HG02759 (cell line): ENCODE results near the gene STAT4.

Source experiments
- ATAC-seq: cut with Tn5 transposase; IDR thresholded peaks from one replicate; pipeline ENCODE4 v1.9.1; 2021; ENCODE audit warnings: mild to moderate bottlenecking, moderate library complexity; ENCODE audit not compliant: unreplicated experiment

Gene STAT4

DNA sequence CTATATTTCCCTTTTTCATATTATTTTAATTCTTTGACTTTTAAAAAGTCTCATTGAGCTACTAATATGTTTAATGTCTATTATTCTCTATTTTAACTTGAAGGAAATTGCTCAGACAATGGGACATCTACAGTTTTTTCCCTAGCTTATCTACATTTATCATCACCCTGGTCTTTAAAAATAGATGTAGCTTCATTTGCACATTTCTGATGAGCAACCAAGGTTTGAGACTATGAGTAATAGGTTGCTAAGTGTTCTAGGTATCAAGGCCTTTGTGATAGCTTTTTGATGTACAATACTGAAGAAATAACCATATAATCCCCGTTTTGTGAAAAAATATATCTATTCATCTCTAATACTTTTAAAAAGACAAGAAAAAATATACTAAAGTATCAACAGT is 47.0 kb downstream of the STAT4 start:
- ATAC-seq, result no peak

DNA sequence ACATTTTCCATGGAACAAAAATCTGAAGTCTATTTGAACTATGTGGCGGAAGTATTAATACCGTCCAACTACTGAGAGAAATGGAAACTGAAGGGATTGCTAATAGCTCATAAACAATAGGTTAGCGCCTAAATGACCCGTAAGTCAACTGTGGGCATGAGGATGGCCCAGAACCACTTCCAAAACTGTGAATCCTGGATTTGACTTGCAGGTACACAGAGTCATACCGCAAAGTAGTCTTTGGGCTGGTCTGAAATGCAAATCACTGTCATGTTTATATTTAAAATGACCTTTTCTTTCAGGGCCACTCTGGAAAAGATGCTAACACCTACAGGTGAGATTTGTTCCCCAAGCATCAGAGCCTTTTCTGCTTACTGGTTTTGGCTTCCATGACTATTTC is 50.6 kb downstream of the STAT4 start:
- no peak for ATAC-seq

DNA sequence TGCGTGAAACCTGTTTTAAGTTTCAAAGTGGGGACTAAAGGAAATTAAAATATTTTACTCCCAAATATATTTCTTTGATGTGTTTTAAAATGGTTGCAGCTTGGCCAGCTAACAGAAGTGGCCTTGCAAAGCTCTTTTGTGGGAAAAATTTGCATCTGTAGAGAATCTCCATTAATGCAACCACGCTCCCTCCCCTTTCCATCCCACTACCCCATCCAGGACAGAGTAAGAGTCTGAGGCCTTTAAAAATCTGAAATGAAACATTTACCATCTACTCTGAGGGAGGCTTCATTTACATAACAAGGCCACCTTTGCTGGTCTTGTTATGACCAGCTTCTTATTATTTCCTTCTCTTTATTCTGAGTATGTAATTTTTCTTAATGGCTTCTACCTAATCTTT is 63.5 kb downstream of the STAT4 start:
- no peak for ATAC-seq

DNA sequence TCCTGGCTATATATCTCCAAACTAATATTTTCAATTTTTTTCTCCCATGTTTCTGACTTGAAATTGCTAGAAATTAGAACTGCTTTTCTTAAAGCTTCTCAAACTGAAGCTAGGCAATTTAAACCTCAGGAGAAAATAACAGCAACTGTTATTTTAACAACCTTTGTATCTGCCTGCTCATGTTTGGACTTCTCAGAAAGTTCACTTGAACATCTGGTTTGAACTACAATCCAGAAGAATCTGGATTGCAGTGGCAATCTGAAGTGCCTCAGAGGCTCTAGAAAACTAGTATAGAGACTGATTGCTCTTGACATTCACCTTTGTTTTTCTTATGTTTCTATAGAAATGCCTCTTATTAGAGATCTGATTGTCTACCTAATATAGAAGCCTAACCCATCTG is 64.1 kb downstream of the STAT4 start:
- no peak for ATAC-seq

DNA sequence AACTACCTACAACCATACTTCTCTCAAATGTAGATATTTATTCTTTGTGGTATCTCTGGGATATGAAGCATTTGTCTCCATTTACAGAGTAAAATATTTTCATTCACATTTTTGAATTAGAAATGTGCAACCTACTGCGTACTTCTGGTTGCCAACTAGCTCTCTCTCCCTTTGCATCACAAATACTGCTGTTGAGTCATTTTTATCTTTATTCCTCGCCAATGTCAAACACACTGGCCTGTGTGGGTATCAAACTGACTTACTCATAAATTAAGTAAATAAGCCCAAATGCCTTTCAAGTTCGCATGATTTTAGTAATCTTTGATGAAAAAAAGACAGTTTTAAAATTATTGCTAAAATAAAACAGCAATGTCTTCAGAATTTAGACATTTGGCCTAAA is 67.3 kb downstream of the STAT4 start:
- ATAC-seq, result no peak

DNA sequence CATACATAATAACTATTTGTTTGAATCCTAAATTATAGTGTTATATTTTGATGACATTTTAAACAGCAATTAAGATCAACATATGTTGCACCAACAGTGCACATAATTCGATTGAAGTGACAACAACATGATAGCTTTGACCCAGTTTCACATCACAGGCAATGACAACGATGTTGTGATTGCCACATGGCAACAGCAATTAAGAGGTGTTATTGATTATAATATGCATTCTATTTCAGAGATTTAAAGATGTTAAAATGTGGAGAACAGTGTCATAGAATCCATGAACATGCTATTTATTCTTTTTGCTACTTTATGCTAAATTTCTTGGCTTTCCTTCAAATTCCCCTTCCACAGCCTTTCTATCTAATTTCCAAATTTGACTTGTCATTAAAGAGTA is 68.5 kb downstream of the STAT4 start:
- ATAC-seq, result no peak

DNA sequence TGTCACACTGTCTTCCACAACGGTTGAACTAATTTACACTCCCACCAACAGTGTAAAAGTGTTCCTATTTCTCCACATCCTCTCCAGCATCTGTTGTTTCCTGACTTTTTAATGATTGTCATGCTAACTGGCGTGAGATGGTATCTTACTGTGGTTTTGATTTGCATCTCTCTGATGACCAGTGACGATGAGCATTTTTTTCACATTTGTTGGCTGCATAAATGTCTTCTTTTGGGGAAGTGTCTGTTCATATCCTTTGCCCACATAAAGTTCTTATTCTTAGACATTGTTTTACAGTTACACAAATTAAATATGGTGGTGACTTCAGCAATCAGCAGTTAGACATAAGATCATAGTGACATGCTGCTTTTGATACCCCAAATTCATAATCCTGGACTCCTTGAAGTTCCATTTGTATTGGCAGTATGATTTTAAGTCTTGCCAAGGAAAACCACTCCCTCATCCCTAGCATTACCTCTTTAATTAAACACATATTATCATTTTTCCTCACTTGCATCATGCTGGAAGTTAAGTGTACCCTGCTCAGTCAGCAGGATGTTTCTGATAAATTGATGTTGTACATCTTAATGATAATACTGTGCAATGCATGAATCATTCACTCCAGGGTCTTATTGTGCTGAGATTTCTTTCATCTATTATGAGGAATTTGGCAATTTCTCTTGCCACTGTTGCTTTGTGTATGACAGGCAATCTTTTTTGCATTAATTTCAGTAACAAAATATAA is 69.2 kb downstream of the STAT4 start:
- ATAC-seq, result no peak

DNA sequence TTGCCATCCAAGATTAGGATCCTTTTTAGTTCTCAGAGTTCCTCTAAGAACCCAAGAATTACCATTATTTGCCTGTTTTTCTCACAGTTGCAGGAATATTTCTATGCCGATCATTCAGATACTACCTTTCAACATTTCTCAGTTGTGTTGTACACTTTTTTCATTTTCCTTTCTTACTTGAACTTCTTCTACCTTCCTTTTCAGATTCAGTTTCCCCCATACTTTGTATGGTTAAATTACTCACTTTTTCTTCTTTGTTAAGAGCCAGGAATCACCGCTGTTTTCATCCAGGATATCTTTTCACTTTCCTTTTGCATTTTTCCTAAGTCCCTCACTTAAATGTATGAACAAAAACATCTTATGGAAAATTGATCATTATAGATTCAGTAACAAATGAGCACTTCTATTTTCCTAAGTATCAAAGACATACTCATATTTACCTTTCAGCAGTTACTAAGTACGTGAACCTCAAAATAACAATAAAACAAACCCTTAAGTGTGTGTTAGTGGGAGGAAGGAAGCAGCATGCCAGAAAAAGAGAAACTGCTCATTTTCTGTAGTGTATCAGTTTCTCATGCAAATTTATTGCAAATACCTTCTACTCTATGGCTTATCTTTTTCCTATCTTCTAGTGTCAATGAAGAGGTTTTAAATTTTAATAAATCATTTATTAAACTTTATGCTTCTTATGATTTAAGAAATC is 72.5 kb downstream of the STAT4 start:
- no peak for ATAC-seq

DNA sequence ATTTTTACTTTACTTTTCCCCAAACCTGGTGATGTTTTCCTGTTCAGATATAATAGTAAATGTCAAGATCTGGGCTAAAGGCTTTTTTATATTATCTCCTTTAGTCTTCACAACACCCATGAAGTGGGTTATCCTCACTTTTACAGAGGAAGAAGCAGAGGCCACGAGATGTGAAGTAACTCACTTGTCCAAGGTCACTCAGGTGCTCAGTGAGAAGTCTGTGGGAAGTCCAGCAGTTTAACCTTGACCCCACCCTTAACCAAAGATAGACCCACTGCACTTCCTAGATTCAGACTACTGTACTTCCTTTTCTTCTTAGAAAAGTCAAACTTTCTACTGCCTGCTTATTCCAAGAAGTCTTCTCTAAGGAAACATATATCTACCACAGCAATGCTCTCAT is 80.5 kb downstream of the STAT4 start:
- ATAC-seq, result no peak

DNA sequence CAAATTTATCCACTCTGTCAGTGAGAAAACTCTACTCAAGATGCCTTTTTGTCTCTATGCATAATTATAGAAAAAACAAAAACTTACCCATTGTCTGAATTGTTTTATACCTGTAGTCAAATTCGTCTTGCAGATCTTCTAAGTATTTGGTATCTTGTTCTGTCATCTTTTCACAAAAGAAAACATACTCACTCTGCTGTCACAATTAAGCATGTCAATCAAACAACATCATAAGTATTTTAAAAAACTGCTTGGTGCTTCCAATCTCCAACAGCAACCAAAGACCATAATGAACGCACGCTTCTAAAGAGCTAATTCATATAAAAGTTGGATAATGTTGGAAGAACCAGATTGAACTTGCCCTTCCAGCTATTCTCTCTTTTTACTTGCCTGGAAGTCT is 81.2 kb downstream of the STAT4 start:
- no peak for ATAC-seq

DNA sequence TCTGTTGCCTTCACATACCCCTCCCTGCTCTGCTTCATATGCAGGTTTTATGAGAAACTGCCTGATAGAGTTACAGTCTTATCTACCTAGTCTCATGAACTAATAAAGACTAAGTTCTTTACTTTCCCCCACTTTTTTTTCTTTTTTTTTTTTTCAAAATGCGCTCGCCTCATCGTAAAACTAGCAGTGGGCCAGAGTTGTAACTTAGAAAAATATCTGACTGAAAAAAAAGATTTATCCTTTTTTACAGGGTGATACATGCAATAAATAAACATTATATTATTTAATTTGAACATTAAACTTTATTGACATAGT is 83.9 kb downstream of the STAT4 start:
- ATAC-seq, result no peak

DNA sequence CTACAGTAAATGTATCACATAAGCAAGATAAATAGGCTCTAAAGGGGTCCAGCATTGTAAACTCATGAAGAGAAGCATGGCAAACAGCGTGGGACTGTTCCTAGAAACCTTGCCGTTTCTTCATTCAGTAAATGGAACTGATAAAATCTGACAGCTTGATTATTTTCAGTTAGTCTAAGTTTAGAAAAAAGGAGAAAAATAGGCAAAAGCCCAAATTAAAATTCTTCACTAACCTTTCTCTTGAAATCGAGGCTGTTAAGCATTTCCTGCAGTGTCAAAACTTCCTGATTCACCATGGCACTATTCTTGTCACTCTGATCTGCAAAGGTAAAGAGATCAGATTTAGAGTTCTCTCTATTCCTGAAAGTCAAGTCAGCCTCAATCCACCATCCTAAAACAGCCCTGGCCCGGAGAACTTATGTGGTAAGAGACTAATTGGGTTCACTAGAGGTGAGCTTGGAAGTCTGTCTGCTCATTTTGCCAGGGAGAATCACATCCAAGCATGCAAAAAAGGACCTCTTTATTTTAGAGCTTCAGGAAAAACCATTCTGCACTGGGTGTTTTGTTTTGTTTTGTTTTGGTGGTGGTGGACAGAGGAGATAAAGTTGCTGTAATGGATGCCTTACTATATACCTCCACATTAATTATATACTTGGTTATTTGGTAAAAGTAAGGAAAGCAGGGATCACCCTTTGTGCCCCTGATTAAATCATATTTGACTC is 84.4 kb downstream of the STAT4 start:
- no peak for ATAC-seq

DNA sequence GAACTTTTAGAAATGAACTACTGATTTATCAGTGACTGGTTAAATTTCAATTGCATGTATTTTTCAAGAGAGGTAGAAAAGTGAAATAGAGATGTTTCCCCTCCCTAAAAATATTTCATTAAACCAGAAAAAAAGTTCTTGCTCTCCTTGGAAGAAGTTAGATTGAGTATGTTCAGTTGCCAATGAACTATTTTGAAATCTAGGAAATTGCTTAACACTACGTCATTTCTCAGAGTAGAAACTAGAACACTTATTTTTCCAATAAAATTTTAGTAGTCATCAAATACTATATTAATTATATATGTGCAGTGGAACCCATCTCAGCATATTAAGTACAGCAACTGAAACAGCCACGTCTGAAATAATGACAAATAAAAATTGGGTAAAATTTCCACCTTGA is 85.0 kb downstream of the STAT4 start:
- no peak for ATAC-seq

DNA sequence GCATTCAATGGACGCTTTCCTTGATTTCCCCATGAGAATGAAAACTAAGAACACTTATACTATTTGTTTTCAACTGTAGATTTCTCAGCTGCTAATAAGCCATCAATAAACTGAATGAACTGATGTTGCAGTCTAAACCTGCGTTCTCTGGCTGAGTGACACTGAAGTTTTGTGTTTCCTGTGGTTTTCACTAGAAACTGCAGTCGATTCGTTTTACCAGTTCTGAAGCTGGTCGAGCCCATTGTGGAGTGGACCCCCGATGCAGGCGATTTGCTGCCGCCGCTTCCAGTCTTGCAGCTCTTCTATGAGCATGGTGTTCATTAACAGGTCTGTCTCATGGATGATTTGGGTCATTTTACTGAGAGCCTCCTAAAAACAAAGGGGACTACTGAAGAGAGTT is 86.2 kb downstream of the STAT4 start:
- no peak for ATAC-seq

DNA sequence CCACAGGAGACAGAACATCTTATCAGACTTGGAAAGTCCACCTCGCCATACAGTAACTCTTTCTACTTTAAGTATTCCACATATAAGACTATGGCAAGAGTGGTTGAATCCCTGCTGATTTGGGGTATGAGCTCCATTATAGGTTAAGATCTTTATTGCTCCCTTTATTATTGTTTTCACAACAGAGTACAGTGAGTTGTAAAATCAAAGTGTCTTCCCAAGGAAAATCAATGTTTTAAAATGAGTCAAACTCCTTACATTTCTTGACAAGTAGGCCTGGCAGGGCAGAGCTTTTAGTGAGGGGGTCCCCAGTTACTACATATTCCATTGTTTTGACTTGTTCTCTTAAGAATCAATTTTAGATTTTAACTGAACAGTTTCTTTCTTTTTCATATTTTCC is 87.2 kb downstream of the STAT4 start:
- no peak for ATAC-seq

DNA sequence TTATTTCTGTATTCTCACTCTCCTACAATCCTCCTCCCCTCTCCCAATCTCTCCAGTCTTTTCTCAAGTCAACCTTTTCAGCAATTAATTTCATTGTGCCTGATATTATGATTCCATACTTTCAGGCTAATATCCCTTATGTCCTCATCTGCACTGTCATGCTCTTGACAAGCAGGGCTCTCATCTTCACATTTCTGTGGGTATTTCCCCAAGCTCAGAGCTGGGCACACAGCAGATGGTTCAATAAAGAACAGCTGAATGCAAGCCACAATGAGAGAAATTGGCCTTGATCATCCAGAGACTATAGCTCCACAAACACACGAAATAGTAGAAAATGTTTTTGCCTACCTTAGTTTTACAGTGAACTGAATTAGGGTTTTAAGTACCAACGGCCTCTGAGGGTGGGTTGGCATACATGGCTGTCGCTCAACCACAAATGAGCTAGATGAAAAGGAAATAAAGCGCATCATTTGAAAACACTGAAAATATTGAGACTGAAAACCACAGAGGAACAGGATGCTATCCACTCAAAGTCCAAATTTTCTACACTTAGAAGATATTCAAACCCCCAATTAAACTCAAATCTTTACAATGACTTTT is 89.3 kb downstream of the STAT4 start:
- no peak for ATAC-seq

DNA sequence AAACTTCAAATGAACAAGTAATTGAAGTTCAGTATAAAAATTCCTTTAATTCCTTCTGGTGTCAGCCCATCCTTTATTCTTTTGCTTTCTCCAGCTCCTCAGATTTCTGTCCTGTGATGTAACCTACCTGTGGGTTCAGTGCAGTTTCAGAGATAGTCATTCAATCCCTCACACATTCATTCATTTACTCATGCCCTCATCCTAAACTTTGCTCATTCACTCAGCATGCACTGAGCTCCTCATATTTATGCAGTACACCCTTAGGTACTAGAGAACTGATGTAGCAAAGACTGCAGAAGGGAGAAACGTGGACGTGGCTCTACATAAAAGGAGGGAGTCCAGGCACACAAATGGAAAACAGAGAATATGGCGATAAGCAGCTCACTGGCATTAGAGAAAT is 91.5 kb downstream of the STAT4 start:
- ATAC-seq, result no peak

DNA sequence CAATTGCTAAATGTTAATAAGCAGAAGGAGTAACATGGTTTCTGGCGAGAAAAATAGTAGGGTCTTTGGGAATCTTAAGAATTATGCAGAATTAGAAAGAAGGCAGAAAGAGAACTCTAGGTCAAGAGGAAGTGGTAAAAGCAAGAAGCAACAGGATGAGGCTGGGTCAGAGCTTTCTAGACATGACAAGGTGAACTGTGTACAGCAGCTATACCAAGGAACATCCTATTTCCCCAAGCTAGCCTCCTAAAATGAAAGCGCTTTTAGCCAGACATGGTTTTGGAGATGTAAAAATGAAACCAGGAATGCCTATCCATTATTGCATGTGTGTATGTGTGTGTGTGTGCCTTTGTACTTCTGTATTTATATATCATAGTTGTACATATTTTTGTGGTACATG is 94.6 kb downstream of the STAT4 start:
- ATAC-seq, result no peak

DNA sequence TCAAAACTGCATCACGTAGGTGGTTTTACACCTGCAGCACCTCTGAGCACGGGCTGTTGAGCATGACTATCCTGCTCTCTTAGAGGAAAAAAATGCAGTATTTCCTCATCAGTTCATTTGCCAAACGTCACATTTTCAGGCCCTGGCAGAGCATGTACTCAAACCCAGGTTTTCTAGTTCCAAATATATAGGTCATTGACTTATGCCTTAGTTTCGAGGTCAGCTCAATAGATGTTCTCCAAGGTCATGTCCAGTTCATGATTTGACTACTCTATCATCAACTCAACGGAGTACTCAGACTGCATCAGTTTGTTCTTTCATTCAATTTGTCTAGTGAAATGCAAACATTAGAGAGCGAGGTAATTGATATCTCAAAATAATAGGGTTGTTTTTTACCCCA is 97.5 kb downstream of the STAT4 start:
- no peak for ATAC-seq

DNA sequence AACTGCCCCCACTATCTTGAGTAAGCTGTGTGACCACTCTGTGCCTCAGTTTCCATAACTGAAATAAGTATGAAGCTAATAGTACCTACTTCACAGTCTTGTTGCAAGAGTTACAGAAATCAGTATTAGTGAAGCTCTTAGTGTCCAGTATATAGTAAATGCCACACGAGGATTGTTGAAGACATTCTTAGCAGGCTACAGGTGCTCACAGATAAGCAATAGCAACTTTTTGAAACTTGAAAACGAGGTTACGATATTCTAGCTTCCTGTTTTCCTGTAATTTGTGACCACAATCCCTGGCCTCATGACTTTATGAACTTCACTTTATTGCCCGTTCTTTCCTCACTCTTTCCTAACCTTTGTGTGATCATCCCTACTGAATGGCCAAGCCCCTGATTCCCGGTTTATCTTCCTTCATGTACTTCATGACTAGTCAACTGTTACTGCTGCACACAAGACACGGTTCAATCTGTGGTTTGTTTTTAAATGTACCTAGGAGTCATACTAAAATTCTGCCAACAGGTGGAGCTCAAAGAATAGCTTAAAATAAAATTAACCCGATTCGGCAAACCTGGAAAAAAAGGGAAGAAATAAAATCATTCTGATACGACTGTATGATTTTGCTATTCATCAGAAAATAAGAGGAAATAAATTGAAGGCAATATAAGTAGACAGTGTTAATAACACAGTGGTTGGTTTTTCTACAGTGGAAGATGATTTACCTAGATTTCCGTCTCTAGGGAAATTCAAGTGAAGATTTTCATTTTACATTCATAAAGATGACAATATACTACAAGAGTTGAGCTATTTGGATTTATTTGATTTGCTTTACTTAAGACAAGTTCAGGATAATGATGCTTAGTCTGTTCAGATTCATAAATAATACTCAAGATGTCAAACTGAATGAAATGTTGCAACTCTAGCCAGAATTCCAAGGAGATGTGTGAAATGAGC is 98.7 kb downstream of the STAT4 start:
- no peak for ATAC-seq

DNA sequence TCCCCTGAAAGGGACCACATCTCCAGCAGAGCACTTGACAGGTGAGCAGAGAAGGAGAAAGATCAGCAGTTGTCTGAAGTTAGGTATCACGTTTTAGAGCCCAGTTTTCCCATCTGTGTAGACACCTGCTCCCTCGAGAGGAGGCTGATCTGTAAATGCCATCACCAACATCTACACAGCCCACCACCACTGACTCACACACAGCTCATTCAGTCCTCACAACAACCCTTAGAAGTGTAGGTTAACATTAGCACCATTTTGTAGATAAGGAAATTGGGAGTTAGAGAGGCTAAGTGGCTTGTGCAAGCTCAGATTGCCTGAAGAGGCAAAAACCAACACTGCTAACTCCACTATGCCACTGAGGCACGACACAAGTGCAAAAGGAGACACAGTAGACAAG is 99.6 kb downstream of the STAT4 start:
- ATAC-seq, result no peak
